ENCODE results near the gene YJEFN3. TPM values are rescaled to one million over a fixed set of nuclear protein-coding genes. Genes with fewer than 3 reads are reported as not detected.

Gene YJEFN3
- total RNA-seq, 1 experiment from 2014 or later, result 16.6 TPM

GRCh38 chr19:19491321-19492025 lies 37.2 kb upstream of the YJEFN3 start:
- peaks cover 28 to 57% (median 49%) of the 10 kb centered on the region in 3 experiments; a peak in 6 of 7 replicates for H3K36me3 Mint-ChIP-seq (ENCODE audit: insufficient read depth in 1 of 3, low read depth in 3 of 3)
- peaks cover 4% of the 10 kb centered on the region; the same call in 1 of the 2 replicates for H3K79me2 ChIP-seq (ENCODE audit: insufficient read depth, low read length)

More at GRCh38 chr19:19491321-19492025, 37.2 kb upstream of the YJEFN3 start:
- Histone ChIP-seq H3K27ac (ENCODE audit: insufficient read length, low read depth, low read length) (no peak overlapping the region), H3K14ac (ENCODE audit: insufficient read depth, low read length) (no peak overlapping the region), H4K20me1 (ENCODE audit: control insufficient read depth, insufficient read depth, insufficient read length) (no peaks in the 10 kb centered on the region), H2BK120ac (ENCODE audit: low read depth, low read length, poor library complexity, severe bottlenecking) (no peak overlapping the region), H3K4me1 (ENCODE audit: insufficient read depth, low read length) (peaks cover 9% of the 10 kb centered on the region; the same call in 1 of the 2 replicates), H3K9me3 (ENCODE audit: control insufficient read depth, low read depth, low read length) (no peaks in the 10 kb centered on the region), H2BK5ac (ENCODE audit: insufficient read length, low read length) (no peak overlapping the region), H4K8ac (replicated peaks; ENCODE audit: insufficient read length, low read depth, low read length) (no peak overlapping the region), H4K5ac (ENCODE audit: insufficient read length, low read depth, low read length) (no peak overlapping the region), H3K23ac (ENCODE audit: insufficient read length, low read depth, low read length) (no peak overlapping the region), H3K18ac (ENCODE audit: insufficient read length, low read depth, low read length) (no peak overlapping the region), H4K91ac (ENCODE audit: insufficient read length, low read depth, low read length) (no peak overlapping the region), H2BK12ac (ENCODE audit: insufficient read length, low read depth, low read length) (no peak overlapping the region), H2AFZ (ENCODE audit: low read length) (no peak overlapping the region), H3T11ph (ENCODE audit: low read length) (no peak overlapping the region), H2BK20ac (ENCODE audit: low read depth, low read length, poor library complexity, severe bottlenecking) (no peak overlapping the region), H3K79me1 (ENCODE audit: insufficient read depth, low read depth, low read length, poor library complexity, severe bottlenecking) (no peaks in the 10 kb centered on the region), H3K23me2 (ENCODE audit: insufficient read length, low read depth, low read length, poor library complexity, severe bottlenecking) (no peaks in the 10 kb centered on the region), H2BK15ac (ENCODE audit: low read depth, low read length) (no peak overlapping the region), H3K27me3 (ENCODE audit: insufficient read depth, low read length) (no peaks in the 10 kb centered on the region), H3K56ac (ENCODE audit: insufficient read length, low read depth, low read length) (no peak overlapping the region), H2AK5ac (ENCODE audit: insufficient read length, low read length) (no peak overlapping the region), H3K4ac (ENCODE audit: low read depth, low read length) (no peak overlapping the region), H3K4me2 (ENCODE audit: insufficient read depth, insufficient read length, low read length) (no peak overlapping the region), H3K9ac (ENCODE audit: extremely low read depth, insufficient read length, low read length) (no peak overlapping the region)
- TF ChIP-seq CTCF (conservative IDR thresholded peaks at IDR 0.05), result no peak
- DNase-seq, result no peak
- Mint-ChIP-seq H3K9me3 (no peaks in the 10 kb centered on the region), H3K4me3 (no peak overlapping the region; a peak in 1 of 5 replicates), H3K4me1 (peaks cover 37 to 43% of the 10 kb centered on the region in 2 experiments), H3K27ac (no peak overlapping the region; a peak in 1 of 7 replicates), H3K27me3 (ENCODE audit: low read depth) (no peaks in the 10 kb centered on the region)
- WGBS (ENCODE audit: extremely low coverage, insufficient read length, low lambda C conversion rate), result no CpG with 5 or more reads among the region's 15 CpGs

Data from H9 (cell line).